Astrocyte of the hippocampus (primary cell): ENCODE results near the gene C17orf100.

Experiments used
- DNase-seq: peaks from one replicate; pipeline ENCODE4 v3.0.0; 2011; ENCODE audit warnings: low read depth, low spot score

C17orf100 gene

GRCh38 chr17:6669479-6670212 lies 18.1 kb downstream of the C17orf100 start:
- no peak for DNase-seq

GRCh38 chr17:6670571-6670970 lies 19.0 kb downstream of the C17orf100 start:
- no peak for DNase-seq

- no peak for DNase-seq
Observed at GRCh38 chr17:6670999-6671398, 19.4 kb downstream of the C17orf100 start.

- no peak for DNase-seq
Observed at GRCh38 chr17:6671431-6671830, 19.9 kb downstream of the C17orf100 start.

GRCh38 chr17:6674586-6674985 lies 23.0 kb downstream of the C17orf100 start:
- no peak for DNase-seq

GRCh38 chr17:6675201-6675825 lies 23.8 kb downstream of the C17orf100 start:
- DNase-seq, result no peak

GRCh38 chr17:6676802-6677157 lies 25.2 kb downstream of the C17orf100 start:
- no peak for DNase-seq

GRCh38 chr17:6677158-6677831 lies 25.7 kb downstream of the C17orf100 start:
- peak; percentile 79 for DNase-seq

- DNase-seq, result no peak
Observed at GRCh38 chr17:6677946-6678345, 26.4 kb downstream of the C17orf100 start.

GRCh38 chr17:6679241-6679640 lies 27.7 kb downstream of the C17orf100 start:
- no peak for DNase-seq

- DNase-seq, result no peak
Observed at GRCh38 chr17:6681176-6681575, 29.6 kb downstream of the C17orf100 start.

- DNase-seq, result no peak
Observed at GRCh38 chr17:6681671-6682070, 30.1 kb downstream of the C17orf100 start.

GRCh38 chr17:6682339-6682738 lies 30.8 kb downstream of the C17orf100 start:
- DNase-seq, result no peak

- no peak for DNase-seq
Observed at GRCh38 chr17:6683081-6683684, 31.6 kb downstream of the C17orf100 start.

GRCh38 chr17:6683730-6684459 lies 32.3 kb downstream of the C17orf100 start:
- DNase-seq, result no peak

- no peak for DNase-seq
Observed at GRCh38 chr17:6684460-6684783, 32.9 kb downstream of the C17orf100 start.

- DNase-seq, result no peak
Observed at GRCh38 chr17:6684881-6685767, 33.6 kb downstream of the C17orf100 start.

GRCh38 chr17:6686026-6686425 lies 34.5 kb downstream of the C17orf100 start:
- no peak for DNase-seq

GRCh38 chr17:6688944-6689343 lies 37.4 kb downstream of the C17orf100 start:
- DNase-seq, result no peak

- no peak for DNase-seq
Observed at GRCh38 chr17:6690641-6691040, 39.1 kb downstream of the C17orf100 start.

- DNase-seq, result no peak
Observed at GRCh38 chr17:6691546-6691945, 40.0 kb downstream of the C17orf100 start.
